ENCODE measurements around the gene NDRG2. TPM values are rescaled to one million over a fixed set of nuclear protein-coding genes. Genes with fewer than 3 reads are reported as not detected.

NDRG2 gene
- total and polyA plus RNA-seq, 9 donors = 355 to 703 (median 433) TPM

DNA sequence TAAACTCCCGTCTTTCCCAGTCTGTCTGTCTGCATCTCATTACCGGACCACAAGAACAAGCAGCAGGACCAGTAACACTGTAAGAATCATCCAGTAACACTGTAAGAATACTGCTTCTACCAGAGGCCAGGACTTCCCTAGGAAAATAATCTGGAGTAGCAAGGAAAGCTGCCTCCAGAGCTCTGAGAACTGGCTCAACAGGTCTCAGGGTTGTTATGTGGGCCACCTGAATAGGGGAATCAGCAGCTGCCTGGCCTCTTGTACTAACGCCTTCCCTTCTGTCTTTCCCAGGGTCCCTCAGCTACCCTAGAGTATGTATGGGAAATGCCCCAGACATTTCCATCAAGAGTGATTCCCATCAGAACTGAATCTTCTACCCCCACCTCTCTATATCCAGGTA, 26.7 kb downstream of the NDRG2 start:
- Histone ChIP-seq H3K27me3 (no peaks in the 10 kb centered on the region), H3K4me1 (ENCODE audit: insufficient read depth) (no peaks in the 10 kb centered on the region), H3K9me3 (no peaks in the 10 kb centered on the region), H3K36me3 (no peaks in the 10 kb centered on the region), H3K27ac (no peak overlapping the region), H3K4me3 (no peak overlapping the region)
- intact Hi-C loops (cut with DNase I) = loop anchor here in 1 of 4 donors (10.0 kb wide), 1 partner anchor 47 kb away; the partner anchor contains the start of gene RNASE7
- 54 to 60% (median 58%) methylated on average over 3 of the region's 3 CpGs for WGBS, 3 donors
- TF ChIP-seq, protein P1, sequence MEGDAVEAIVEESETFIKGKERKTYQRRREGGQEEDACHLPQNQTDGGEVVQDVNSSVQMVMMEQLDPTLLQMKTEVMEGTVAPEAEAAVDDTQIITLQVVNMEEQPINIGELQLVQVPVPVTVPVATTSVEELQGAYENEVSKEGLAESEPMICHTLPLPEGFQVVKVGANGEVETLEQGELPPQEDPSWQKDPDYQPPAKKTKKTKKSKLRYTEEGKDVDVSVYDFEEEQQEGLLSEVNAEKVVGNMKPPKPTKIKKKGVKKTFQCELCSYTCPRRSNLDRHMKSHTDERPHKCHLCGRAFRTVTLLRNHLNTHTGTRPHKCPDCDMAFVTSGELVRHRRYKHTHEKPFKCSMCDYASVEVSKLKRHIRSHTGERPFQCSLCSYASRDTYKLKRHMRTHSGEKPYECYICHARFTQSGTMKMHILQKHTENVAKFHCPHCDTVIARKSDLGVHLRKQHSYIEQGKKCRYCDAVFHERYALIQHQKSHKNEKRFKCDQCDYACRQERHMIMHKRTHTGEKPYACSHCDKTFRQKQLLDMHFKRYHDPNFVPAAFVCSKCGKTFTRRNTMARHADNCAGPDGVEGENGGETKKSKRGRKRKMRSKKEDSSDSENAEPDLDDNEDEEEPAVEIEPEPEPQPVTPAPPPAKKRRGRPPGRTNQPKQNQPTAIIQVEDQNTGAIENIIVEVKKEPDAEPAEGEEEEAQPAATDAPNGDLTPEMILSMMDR (IDR thresholded peaks at IDR 0.05) = no peak
- TF ChIP-seq POLR2A (IDR thresholded peaks at IDR 0.05) (no peak), EP300 (IDR thresholded peaks at IDR 0.05) (no peak)
- no peak for DNase-seq

DNA sequence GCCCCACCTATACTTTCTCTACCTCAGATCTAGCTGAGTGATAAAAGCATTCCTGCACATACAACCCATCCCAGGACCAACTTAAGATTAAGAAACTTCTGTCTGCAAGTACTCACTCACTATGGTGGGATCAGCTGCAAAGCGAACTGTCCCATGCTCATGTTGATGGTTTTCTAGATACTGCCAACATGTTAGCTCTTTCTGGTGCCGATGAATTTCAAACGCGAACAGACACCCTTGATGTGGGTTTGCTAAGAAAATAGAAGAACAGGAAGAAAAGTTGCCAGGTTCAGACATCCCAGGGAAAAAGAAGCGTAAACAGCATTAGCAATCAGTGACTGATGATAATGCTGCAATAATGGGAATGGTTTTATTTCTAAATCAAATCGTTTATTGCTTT, 27.3 kb downstream of the NDRG2 start:
- no peak for DNase-seq
- no peaks in the 10 kb centered on the region for H3K36me3 ChIP-seq
- intact Hi-C loops (cut with DNase I) = loop anchor here in 1 of 4 donors (10.0 kb wide), 1 partner anchor 47 kb away; the partner anchor contains the start of gene RNASE7
- no peaks in the 10 kb centered on the region for H3K9me3 ChIP-seq
- no peak overlapping the region for H3K27ac ChIP-seq
- no peak overlapping the region for H3K4me3 ChIP-seq
- WGBS, 3 donors = 65 to 78% (median 73%) methylated on average over 6 of the region's 6 CpGs
- H3K4me1 ChIP-seq (ENCODE audit: insufficient read depth) = no peaks in the 10 kb centered on the region
- no peaks in the 10 kb centered on the region for H3K27me3 ChIP-seq
- TF ChIP-seq, protein P1 (IDR thresholded peaks at IDR 0.05) = no peak
- TF ChIP-seq EP300 (IDR thresholded peaks at IDR 0.05) = no peak
- no peak for TF ChIP-seq POLR2A (IDR thresholded peaks at IDR 0.05)

DNA sequence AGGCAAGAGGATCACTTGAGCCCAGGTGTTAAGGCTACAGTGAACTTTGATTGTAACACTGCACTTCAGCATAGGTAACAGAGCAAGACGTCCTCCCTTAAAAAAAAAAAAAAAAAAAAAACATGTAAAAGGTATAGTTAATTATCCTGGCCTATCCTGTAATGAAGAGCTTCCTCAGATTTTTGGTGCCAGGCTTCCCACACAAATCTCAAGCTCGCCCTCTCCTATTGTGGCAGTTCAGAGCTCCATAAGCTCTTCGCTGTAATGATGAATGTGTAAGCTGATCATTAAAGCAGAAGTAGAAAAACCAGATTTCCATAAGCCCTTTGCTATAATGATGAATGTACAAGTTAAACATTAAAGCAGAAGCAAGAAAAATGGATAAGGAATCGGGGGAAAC, 27.7 kb downstream of the NDRG2 start:
- Histone ChIP-seq H3K9me3 (no peaks in the 10 kb centered on the region), H3K4me3 (no peak overlapping the region), H3K27ac (no peak overlapping the region), H3K27me3 (no peaks in the 10 kb centered on the region), H3K36me3 (no peaks in the 10 kb centered on the region), H3K4me1 (ENCODE audit: insufficient read depth) (no peaks in the 10 kb centered on the region)
- TF ChIP-seq EP300 (IDR thresholded peaks at IDR 0.05) = no peak
- TF ChIP-seq, protein P1 (IDR thresholded peaks at IDR 0.05) = no peak
- TF ChIP-seq POLR2A (IDR thresholded peaks at IDR 0.05) = no peak
- WGBS, 3 donors = 47 to 70% (median 61%) methylated on average over 4 of the region's 4 CpGs
- no peak for DNase-seq
- intact Hi-C loops (cut with DNase I) = loop anchor here in 1 of 4 donors (10.0 kb wide), 1 partner anchor 48 kb away; the partner anchor contains the start of gene RNASE7

DNA sequence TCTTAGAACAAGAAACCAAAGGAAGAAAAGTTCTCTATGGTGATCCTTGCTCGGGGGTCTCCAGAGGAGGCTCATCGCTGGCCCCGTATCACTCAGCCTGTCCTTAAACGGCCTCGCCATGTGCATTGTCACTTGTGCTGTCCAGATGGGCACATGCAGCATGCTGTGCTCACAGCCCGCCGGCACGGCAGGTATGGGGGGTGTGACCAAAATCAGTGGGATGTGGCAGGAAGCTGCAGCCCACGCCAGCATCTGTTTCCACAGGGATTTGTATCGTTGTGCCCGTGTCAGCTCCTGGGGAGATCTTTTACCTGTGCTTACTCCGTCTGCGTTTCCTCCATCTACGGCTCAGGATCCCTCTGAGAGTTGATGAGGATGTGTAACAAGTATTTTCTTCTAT, 28.3 kb downstream of the NDRG2 start:
- Histone ChIP-seq H3K4me3 (no peak overlapping the region), H3K27ac (no peak overlapping the region), H3K36me3 (no peaks in the 10 kb centered on the region), H3K9me3 (no peaks in the 10 kb centered on the region), H3K4me1 (ENCODE audit: insufficient read depth) (peaks cover 1% of the 10 kb centered on the region), H3K27me3 (no peaks in the 10 kb centered on the region)
- no peak for DNase-seq
- TF ChIP-seq POLR2A (IDR thresholded peaks at IDR 0.05) (no peak), EP300 (IDR thresholded peaks at IDR 0.05) (no peak)
- TF ChIP-seq, protein P1 (IDR thresholded peaks at IDR 0.05) = no peak
- 74 to 82% (median 80%) methylated on average over 14 of the region's 14 CpGs for WGBS, 3 donors
- intact Hi-C loops (cut with DNase I) = loop anchor here in 1 of 4 donors (10.0 kb wide), 1 partner anchor 48 kb away; the partner anchor contains the start of gene RNASE7

All from ovary (tissue), 9 donors.